PFSK-1 (cell line): ENCODE measurements around the gene SFMBT2. TPM values are rescaled to one million over a fixed set of nuclear protein-coding genes. Genes with fewer than 3 reads are reported as not detected.

Source experiments
- FOXP2 ChIP-seq: optimal IDR thresholded peaks from 2 replicates; pipeline ENCODE3; 2011; ENCODE audit warnings: borderline replicate concordance, control low read depth, inconsistent platforms; ENCODE audit not compliant: insufficient read depth; ENCODE audit errors: extremely low read length, extremely low read depth
- POLR2AphosphoS5 ChIP-seq: IDR thresholded peaks from 2 replicates; pipeline ENCODE4 v1.6.1; 2012; ENCODE audit warnings: low read depth, mild to moderate bottlenecking, control low read depth, low read length, moderate library complexity
- REST ChIP-seq, 2 experiments: IDR thresholded peaks; 2 replicates each; pipeline versions ENCODE4 v1.6.1 to v1.8.0; 2011 to 2012; ENCODE audit warnings: low read depth in 2 of 2, low read length in 2 of 2, control low read depth in 1 of 2, inconsistent platforms in 1 of 2, mild to moderate bottlenecking in 1 of 2, moderate library complexity in 1 of 2; ENCODE audit not compliant: insufficient read depth in 1 of 2
- SIN3A ChIP-seq: IDR thresholded peaks from 2 replicates; pipeline ENCODE4 v1.6.1; 2012; ENCODE audit warnings: mild to moderate bottlenecking, low read length, moderate library complexity, borderline replicate concordance; ENCODE audit not compliant: insufficient read depth
- TAF1 ChIP-seq: IDR thresholded peaks from 2 replicates; pipeline ENCODE4 v1.6.1; 2012; ENCODE audit warnings: low read length, control low read depth, borderline replicate concordance; ENCODE audit not compliant: insufficient read depth
- polyA plus RNA-seq: library from polyadenylated mRNA; unstranded; fragments of >200 nt; gene quantifications from one replicate; pipeline ENCODE4 v1.2.1, GENCODE V29; 2012; ENCODE audit warnings: low read depth, missing spikeins; ENCODE audit not compliant: insufficient read length

The SFMBT2 gene
- polyA plus RNA-seq, result 1.1 TPM

GRCh38 chr10:7410862-7411670 lies at the start of gene SFMBT2:
SFMBT2 (minus strand) TSS chr10:7411034; CDS start chr10:7381898, 29,136 bp downstream.
- no peak for TF ChIP-seq TAF1
- no peak for TF ChIP-seq POLR2AphosphoS5
- TF ChIP-seq REST (IDR thresholded peaks at IDR 0.05; ENCODE audit: insufficient read depth in 1 of 2, low read depth in 2 of 2, low read length in 2 of 2), result no peak
- no peak for TF ChIP-seq SIN3A
- TF ChIP-seq FOXP2, result no peak

- TF ChIP-seq FOXP2, result no peak
Observed at GRCh38 chr10:7460006-7460405, 49.2 kb upstream of the SFMBT2 start.

DNA sequence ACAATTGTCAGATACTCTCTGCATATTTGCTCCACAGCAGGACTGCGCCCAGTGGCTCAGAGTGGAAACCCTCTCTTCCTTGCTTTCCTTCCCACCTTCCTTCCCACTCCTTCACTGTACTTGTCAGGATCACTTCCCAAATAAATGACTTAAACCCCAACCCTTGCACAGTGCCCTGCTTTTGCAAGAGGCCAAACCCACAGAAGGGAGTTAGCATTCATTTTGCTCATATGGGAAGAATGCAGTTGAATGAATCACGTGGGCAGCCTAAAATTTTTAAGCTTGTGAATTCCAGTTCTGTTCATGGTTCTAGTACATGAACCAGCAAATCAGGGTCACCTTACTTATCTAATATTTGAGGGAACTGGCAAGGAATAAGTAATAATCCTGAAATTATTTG lies 47.7 kb upstream of the SFMBT2 start:
- TF ChIP-seq REST (IDR thresholded peaks at IDR 0.05; ENCODE audit: insufficient read depth in 1 of 2, low read depth in 2 of 2, low read length in 2 of 2) (no peak), FOXP2 (no peak), SIN3A (no peak), TAF1 (no peak), POLR2AphosphoS5 (no peak)

GRCh38 chr10:7457478-7458316 lies 46.9 kb upstream of the SFMBT2 start:
- TF ChIP-seq SIN3A (no peak), TAF1 (no peak), FOXP2 (no peak), REST (IDR thresholded peaks at IDR 0.05; ENCODE audit: insufficient read depth in 1 of 2, low read depth in 2 of 2, low read length in 2 of 2) (no peak), POLR2AphosphoS5 (no peak)

DNA sequence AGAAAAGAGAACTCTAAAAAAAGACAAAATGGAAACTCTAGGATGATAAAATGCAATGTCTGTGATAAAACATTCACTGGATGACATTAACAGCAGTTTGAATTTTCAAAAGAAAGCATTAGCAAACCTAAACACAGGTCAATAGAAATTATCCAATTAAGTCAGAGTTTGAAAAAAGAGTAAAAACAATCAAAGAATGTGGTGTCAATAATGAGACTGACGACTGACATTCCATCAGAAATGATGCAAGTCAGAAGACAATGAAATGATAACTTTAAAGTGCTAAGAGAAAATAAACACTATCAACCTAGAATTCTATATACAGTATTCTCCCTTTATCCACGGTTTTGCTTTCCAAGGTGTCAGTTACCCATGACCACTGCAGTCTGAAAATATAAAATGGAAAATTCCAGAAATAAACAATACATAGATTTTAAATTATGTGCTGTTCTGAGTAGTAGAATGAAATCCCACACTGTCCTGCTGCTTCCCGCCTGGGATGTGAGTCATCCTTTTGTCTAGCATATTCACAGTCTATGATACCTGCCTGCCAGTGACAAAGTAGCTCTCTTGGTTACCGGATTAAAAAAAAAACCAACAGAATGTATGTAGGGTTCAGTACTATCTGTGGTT lies 38.3 kb upstream of the SFMBT2 start:
- TF ChIP-seq FOXP2 (no peak), POLR2AphosphoS5 (no peak), SIN3A (no peak), REST (IDR thresholded peaks at IDR 0.05; ENCODE audit: insufficient read depth in 1 of 2, low read depth in 2 of 2, low read length in 2 of 2) (no peak), TAF1 (no peak)
